ENCODE results near the gene ARPC5L.

Gene ARPC5L

GRCh38 chr9:124908098-124908497 is 46.2 kb downstream of the ARPC5L start:
- Histone ChIP-seq H4K20me1 (ENCODE audit: insufficient read depth, low read length, poor library complexity, severe bottlenecking) (no peaks in the 10 kb centered on the region), H3K9me3 (ENCODE audit: insufficient read depth, low read depth, low read length) (no peaks in the 10 kb centered on the region), H3K4me1 (ENCODE audit: insufficient read depth, low read length, poor library complexity, severe bottlenecking) (no peaks in the 10 kb centered on the region), H3K36me3 (ENCODE audit: insufficient read depth, low read length) (peaks cover 5% of the 10 kb centered on the region; the same call in 1 of the 2 replicates), H3K9ac (ENCODE audit: low read depth, low read length, poor library complexity, severe bottlenecking) (no peak overlapping the region), H3K4me3 (ENCODE audit: low read length, poor library complexity, severe bottlenecking) (no peak overlapping the region), H3K27me3 (ENCODE audit: insufficient read depth, low read length, poor library complexity, severe bottlenecking) (no peaks in the 10 kb centered on the region), H3F3A (ENCODE audit: low read depth) (no peaks in the 10 kb centered on the region), H2AFZ (ENCODE audit: low read length) (no peak overlapping the region), H3K4me2 (ENCODE audit: low read depth, low read length, poor library complexity, severe bottlenecking) (no peak overlapping the region), H3K9me2 (replicated peaks; ENCODE audit: low read depth, low read length) (no peaks in the 10 kb centered on the region), H3K79me2 (ENCODE audit: insufficient read depth, low read length) (no peaks in the 10 kb centered on the region)
- TF ChIP-seq CTCF (conservative IDR thresholded peaks at IDR 0.05; ENCODE audit: low read length) (no peak), EZH2phosphoT487 (IDR thresholded peaks at IDR 0.05; ENCODE audit: borderline replicate concordance) (no peak)

GRCh38 chr9:124911766-124912165 is 49.8 kb downstream of the ARPC5L start:
- Histone ChIP-seq H3K4me1 (ENCODE audit: insufficient read depth, low read length, poor library complexity, severe bottlenecking) (no peaks in the 10 kb centered on the region), H3F3A (ENCODE audit: low read depth) (no peaks in the 10 kb centered on the region), H3K4me3 (ENCODE audit: low read length, poor library complexity, severe bottlenecking) (no peak overlapping the region), H3K27me3 (ENCODE audit: insufficient read depth, low read length, poor library complexity, severe bottlenecking) (no peaks in the 10 kb centered on the region), H3K79me2 (ENCODE audit: insufficient read depth, low read length) (no peaks in the 10 kb centered on the region), H3K4me2 (ENCODE audit: low read depth, low read length, poor library complexity, severe bottlenecking) (no peak overlapping the region), H3K9me3 (ENCODE audit: insufficient read depth, low read depth, low read length) (no peaks in the 10 kb centered on the region), H2AFZ (ENCODE audit: low read length) (no peak overlapping the region), H3K9ac (ENCODE audit: low read depth, low read length, poor library complexity, severe bottlenecking) (no peak overlapping the region), H3K36me3 (ENCODE audit: insufficient read depth, low read length) (peaks cover 5% of the 10 kb centered on the region; the same call in 1 of the 2 replicates), H3K9me2 (replicated peaks; ENCODE audit: low read depth, low read length) (no peaks in the 10 kb centered on the region), H4K20me1 (ENCODE audit: insufficient read depth, low read length, poor library complexity, severe bottlenecking) (no peaks in the 10 kb centered on the region)
- TF ChIP-seq CTCF (conservative IDR thresholded peaks at IDR 0.05; ENCODE audit: low read length) (no peak), EZH2phosphoT487 (IDR thresholded peaks at IDR 0.05; ENCODE audit: borderline replicate concordance) (no peak)

DNA sequence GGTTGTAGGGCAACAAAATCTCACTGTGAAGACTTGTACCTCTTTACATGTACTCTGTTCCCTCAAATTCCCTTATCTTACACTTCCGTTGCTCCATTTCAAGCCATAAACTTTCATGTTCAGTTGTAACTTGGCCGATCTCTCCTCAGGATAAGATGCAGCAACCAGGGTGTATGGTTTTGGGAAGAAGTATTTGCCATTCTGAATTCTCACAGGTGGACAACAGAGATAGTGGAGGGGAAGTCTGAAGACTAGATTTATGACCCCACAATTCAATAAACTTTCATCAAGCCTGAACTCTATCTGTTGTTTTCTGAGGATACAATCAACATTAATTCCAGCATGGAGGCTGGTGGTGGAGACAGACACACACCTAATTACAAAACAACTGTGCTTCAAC is 51.4 kb downstream of the ARPC5L start:
- Histone ChIP-seq H3K4me2 (ENCODE audit: low read depth, low read length, poor library complexity, severe bottlenecking) (no peak overlapping the region), H3K9me2 (replicated peaks; ENCODE audit: low read depth, low read length) (no peaks in the 10 kb centered on the region), H3F3A (ENCODE audit: low read depth) (no peaks in the 10 kb centered on the region), H3K4me1 (ENCODE audit: insufficient read depth, low read length, poor library complexity, severe bottlenecking) (no peaks in the 10 kb centered on the region), H3K9me3 (ENCODE audit: insufficient read depth, low read depth, low read length) (no peaks in the 10 kb centered on the region), H4K20me1 (ENCODE audit: insufficient read depth, low read length, poor library complexity, severe bottlenecking) (no peaks in the 10 kb centered on the region), H3K27me3 (ENCODE audit: insufficient read depth, low read length, poor library complexity, severe bottlenecking) (no peaks in the 10 kb centered on the region), H3K36me3 (ENCODE audit: insufficient read depth, low read length) (no peaks in the 10 kb centered on the region; the same call in 1 of the 2 replicates), H2AFZ (ENCODE audit: low read length) (no peak overlapping the region), H3K9ac (ENCODE audit: low read depth, low read length, poor library complexity, severe bottlenecking) (no peak overlapping the region), H3K4me3 (ENCODE audit: low read length, poor library complexity, severe bottlenecking) (no peak overlapping the region), H3K79me2 (ENCODE audit: insufficient read depth, low read length) (no peaks in the 10 kb centered on the region)
- TF ChIP-seq EZH2phosphoT487 (IDR thresholded peaks at IDR 0.05; ENCODE audit: borderline replicate concordance) (no peak), CTCF (conservative IDR thresholded peaks at IDR 0.05; ENCODE audit: low read length) (no peak)

Data from Loucy (cell line).